GM21367 (cell line): ENCODE data around the gene NR4A1.

Experiments
- ATAC-seq: cut with Tn5 transposase; IDR thresholded peaks from one replicate; pipeline ENCODE4 v1.9.1; 2021; ENCODE audit not compliant: unreplicated experiment

The NR4A1 gene

DNA sequence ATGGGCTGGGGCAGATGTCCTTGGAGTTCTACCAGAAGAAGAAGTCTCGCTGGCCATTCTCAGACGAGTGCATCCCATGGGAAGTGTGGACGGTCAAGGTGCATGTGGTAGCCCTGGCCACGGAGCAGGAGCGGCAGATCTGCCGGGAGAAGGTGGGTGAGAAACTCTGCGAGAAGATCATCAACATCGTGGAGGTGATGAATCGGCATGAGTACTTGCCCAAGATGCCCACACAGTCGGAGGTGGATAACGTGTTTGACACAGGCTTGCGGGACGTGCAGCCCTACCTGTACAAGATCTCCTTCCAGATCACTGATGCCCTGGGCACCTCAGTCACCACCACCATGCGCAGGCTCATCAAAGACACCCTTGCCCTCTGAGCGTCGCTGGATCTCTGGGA lies 25.6 kb downstream of the NR4A1 start:
- no peak for ATAC-seq

DNA sequence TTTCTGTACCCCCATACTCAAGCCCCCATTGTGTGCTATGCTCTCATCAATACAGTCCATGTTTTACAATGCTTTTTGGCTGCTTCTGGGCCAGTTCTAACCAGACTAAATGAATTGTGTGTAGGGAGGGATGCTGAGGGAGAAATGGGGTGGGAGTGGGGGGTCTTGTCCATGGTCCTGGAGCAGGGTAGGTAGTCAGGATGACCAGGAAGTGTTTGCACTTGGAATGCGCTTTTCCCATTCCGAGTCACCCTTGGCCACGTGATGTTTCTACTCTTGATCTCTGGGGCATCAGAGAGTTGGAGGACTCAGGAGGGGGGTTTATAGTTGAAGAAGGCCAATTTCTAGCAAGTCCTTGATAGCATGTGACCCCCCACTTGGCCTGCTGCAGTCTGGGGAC lies 27.0 kb downstream of the NR4A1 start:
- no peak for ATAC-seq

DNA sequence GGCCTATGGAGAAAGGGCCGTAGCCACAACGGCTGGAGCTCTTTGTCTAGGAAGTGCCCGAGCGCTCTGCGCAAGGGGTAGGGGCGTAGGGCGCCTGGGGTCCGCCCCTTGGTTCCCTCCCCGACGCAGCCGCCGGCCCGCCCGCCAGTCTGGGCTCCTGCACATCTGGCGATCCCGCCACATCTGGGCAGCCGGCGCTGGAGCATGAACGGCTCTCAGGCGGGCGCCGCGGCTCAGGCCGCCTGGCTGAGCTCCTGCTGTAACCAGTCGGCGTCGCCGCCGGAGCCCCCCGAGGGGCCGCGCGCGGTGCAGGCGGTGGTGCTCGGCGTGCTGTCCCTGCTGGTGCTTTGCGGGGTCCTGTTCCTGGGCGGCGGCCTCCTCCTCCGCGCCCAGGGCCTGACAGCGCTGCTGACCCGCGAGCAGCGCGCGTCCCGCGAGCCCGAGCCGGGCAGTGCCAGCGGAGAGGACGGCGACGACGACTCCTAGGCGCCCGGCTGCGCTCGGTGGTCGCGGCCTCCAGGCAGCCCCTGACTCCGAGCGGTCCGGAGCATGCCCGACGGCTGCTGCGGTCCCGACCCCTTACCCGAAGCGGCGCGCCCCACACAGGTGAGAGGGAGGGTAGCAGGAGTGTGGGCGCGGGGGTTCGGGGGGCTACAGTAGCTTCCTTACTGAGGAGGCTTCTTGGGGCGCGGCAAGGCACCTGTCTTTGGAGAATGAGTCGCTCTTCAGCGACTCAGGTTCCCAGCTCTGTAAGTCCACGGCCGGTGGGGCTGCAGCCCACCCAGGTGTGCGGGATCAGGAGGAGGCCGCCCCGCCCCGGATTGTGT lies 28.5 kb downstream of the NR4A1 start, which contains the start of gene SMIM41:
Gene SMIM41, plus strand, starts transcription at position 129 of the 827 bp plus-strand sequence. Its CDS starts 76 bp downstream, at position 205.
- no peak for ATAC-seq

DNA sequence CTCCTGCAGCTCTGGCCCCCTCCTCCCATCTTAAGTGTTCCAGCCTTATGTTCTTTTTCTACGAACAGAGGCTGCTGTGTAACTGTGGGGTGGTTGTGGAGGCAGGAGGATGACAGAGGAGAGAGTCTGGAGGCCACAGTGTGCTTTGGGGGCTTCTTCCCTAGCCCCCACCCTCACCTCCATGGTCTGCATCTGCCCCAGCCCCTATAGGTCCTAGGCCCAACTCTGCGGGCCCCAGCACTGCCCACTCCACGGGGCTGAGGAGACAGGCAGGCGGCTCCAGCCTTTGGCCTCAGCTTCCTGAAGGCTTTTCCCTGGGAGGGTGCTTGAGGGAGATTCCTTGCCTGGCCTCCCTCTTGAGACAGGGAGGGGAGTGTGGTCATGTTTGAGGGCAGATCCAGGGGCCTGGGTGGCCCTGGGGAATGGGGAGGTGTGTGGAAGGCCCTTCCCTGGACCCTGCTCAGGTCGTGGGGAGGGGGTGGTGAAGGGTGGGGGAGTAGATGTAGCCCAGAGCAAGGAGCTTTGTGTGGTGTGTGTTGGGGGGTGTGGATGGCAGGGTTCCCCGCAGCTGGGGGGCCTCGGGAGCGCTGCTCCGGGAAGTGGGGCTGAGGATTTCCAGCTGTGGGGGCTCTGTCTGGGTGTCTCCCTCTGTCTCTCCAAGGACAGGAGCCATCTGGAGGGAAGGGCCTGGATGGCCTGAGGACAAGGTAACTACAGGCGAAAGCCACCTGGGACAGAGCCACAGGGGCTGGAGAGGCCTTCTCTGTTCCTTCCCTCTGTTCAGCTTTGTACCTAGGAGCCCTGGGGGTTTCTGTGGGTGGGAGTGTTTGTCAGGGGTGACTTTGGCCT lies 29.4 kb downstream of the NR4A1 start:
- ATAC-seq = no peak

DNA sequence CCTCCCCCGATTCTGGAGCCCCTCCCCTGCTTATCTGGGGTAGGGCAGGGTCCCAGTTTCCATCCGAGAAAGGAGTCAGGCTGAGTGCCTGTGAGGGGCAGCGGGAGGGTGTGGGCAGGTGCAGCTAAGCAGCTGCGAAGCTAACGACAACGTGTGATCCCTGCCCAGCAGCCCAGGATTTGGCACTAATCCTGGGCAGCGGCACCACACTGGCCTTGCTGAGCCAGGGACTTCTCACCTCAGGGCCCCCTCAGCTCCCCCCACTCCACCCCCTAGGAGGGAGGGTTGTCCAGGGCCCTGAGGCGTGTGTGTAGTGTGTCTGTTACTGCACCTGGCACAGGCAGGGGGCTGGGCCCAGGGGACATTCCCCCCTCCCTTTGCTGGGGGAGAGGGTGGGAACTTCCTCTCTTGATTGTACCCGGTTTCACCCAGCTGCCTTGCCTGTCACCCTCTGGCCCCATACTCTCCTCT lies 30.1 kb downstream of the NR4A1 start:
- ATAC-seq = no peak

DNA sequence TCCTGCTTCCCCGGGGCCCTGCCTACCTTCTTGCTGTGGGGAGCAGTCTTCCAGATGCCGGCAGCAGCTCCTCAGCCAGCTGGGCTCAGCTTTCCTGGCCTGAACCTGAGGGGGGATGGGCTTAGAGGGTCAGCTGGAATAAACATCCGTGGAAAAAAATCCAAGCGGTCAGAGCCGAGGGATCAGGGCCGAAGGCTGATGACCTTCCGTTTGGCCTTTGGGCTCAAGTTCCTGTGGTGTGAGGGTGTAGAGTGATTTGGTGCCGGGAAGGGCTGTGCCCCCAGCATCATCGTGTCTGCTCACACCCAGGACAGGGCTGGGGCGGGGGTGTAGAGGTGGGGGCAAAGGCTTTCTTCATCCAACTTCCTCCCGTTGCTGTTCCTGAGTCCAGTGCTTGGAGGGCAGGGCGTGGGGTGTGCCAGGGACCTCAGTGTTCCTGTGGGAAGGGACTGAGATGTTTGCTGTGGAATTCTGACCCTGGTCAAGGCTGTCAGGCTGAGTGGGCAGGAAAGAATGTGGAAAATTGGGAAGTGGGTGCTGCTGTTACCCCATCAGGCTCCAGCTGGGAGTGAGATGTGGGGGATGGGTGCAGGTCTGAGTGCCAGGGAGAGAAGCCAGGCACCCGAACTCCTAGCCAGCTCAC lies 30.9 kb downstream of the NR4A1 start:
- ATAC-seq = no peak

DNA sequence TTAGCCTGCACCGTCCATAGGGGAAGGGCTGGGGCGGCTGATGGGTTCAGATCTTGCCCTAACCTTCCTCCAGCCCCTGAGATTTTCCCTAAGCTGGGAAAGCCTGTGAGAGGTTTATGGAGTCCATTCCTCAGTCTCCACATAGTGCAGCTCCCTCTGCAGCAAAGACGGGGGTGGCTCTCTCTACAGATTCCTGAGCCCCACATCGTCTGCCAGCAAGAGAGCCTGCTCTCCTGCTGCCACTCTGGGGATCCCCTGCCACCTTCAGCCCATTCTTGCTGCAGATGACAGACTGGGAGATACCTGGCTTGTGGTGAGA lies 31.4 kb downstream of the NR4A1 start:
- no peak for ATAC-seq

DNA sequence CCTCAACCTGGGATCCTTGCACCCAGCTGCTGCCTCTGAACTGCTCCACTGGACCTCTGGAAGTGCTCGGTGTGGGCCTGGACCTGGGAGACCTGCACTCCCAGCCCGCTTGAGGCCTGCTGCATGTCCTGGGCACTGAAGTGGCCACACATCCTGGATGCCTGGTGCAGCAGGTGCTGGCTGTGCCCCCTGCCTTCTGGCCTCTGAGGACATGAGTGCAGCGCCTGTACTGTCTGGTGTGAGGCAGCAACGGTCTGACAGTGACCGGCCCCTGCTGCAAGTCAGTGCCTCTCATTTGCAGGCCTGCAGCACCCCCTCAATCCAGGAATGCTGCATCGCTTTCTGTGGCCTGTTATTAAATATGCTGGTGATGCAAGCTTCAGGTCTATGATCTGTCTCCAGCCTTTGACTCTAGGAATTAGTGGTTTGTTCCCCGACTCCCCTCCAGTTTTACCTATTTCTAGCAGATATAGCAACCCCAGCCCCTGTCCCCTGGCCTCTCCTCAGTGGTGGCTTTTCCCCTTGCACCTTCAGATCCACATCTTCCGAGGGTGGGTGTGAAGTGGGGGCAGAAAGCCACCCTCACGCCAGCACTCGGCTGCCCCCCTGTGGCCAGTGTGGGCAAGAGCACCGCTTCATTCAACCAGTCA lies 31.9 kb downstream of the NR4A1 start:
- ATAC-seq = no peak

DNA sequence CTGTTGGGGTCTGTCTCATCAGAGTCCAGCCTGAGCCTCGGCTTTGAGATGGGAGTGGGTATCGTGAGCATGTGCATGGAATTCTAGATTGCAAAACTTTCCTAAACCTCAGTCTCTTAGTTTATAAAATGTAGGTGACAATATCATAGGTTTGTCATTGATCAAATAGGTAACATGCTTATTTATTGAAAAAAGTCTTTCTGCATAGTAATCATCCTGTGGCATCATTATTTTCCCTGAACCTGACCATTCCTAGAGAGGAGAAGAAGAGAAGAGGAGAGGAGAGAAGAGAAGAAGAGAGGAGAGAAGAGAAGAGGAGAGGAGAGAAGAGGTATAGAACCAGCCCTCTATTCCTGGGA lies 32.4 kb downstream of the NR4A1 start:
- no peak for ATAC-seq

DNA sequence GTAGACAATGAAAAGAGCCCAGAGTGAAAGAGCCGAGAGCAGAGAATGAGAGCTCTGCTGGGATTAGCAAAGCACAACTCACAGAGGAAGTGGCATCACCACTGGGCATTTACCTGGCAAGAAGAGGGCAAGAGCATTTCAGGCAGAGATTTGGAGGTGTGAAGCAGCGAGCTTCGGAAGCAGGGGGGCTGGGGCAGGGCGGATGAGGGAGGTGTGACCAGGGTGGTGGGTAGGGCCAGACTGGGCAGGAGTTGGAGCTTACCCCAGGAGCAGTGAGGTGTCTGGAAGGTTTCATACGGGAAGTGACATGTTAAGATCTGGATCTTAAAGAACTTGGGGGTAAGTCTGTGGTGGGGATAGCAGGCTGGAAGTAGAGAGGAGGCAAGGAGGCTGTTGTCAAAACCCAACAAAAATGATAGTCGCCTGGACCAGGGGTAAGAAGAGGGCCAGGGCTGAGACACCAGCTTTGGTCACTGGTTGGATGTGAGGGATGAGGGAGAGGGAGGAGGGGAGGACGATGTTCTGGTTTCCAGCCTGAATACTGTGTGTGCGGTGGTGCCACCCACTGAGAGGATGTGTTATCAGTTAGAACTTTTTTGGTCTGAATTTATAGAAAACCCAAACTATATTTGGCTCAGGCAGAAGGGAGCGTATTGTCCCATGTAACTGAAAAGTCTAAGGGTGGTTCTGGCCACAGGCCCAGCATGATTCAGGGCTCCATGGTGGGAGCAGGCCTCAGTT lies 33.4 kb downstream of the NR4A1 start:
- ATAC-seq = no peak

DNA sequence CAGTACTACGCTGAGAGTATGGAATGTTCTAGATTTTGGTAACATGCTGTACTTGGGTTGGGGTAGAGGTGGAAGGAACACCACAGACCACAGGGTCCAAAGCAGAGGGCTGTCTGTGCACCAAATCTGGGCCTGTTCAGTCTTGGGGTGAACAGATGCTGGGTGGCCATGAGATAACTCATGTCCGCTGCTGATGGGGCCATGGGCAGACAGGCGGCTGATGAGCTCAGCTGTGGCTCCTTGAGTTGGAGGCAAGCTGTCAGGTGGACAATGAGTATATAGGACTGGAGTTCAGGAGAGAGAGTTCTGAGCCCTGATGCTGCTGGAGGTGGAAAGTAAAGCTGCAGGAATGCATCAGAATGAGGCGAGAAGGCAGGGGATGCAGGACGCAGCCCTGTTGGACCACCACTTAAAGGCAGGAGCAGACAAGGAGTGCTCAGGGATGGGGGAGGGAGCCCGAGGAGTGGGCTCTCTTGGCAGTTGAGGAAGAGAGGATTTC lies 34.5 kb downstream of the NR4A1 start:
- no peak for ATAC-seq

DNA sequence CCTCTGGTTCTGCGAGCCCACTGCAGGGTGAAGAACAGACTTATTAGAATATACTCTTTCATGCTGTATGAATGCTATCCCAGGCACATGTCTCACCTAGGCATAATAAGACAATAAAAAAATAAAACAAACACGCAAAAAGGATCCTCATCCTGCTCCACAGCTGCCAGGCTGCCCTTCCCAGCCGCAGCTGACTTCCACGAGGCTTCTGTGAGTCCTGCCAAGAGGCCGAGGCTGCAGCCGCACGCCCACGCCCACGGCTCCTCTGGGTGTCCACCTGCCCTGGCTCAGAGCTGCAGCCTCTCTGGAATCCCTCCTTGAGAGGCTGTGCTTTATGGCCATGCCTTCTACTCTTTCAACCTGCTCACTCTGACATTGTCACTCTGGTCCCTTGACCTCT lies 35.1 kb downstream of the NR4A1 start:
- no peak for ATAC-seq

DNA sequence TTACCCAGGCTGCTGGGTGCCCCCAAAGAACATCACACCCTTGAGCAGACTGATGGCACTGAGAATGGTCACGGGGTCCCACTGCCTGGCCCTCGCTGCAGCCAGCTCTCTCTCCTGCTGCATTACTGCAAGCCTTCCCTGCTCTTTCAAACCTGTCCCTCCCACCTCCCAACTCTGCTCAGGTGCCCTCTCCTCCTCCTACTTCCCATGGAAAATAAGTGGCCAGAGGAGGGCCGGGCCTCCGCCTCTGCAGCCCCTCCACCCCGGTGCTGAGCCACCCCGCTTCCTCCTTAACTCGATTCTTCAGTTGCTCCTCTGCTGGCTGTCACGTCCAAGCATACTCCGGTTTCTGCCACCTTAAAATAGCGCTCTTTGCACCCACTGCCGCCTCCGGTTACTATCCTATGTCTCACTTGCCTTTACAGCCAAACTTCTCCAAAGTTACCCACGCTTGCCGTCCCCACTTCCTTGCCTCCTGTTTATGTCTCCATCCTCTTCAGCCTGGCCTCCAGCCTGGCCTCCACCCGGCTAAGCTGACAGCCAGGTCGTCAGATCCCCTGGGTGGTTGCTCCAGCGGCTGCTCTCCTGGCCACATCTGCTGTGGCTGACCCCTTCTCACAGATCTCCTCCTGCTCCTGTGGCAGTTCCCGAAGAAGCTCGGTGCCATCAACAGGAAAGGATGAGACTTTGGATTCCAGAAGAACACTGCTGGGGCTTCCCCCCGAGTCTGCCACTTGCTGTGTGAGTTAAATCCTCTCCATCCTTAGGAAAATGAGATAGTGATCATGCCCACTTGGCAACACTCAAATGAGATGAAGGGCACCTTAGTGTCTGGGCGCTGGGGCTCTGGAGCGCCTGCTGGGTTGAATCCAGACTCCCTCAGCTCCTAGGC lies 35.9 kb downstream of the NR4A1 start:
- ATAC-seq = no peak

DNA sequence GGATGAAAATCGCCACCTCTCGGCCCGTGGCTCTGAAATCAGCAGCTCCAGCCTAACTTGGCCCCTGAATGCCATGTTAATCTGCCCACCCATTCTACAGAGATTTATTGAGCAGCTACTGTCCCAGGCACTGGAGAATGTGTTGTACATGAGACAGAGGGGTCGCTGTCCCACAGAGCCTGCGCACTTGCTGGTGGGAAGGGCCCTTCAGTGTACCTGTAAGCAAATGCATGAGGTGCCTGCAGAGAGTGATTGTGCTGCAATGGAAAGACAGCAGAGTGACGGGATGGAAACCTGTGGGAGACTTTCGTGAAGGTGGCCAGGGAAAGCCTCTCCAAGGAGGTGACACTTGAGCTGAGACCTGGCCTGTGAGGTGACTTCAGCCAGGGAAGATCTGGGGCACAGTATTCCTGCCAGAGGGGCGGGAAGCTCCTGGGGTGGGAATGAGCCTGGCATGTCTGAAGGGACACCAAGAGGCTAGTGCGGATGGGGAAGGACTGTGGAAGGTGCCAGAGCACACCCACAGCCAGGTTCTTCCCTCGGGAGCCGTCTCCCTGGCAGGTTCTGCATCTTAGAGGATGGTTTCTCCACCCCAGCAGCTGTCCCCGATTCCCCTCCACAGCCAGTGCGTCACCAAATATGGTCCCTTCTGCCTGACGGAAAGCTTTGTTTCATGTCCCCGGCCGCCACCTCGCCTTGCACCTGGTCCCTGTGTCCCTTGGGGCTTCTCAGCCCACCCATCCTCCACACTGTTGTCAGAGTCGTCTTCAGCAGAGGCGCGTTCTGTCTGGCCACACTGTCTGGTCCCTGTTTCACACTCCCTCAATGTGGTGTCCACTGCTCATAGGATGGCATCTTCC lies 36.9 kb downstream of the NR4A1 start:
- no peak for ATAC-seq

DNA sequence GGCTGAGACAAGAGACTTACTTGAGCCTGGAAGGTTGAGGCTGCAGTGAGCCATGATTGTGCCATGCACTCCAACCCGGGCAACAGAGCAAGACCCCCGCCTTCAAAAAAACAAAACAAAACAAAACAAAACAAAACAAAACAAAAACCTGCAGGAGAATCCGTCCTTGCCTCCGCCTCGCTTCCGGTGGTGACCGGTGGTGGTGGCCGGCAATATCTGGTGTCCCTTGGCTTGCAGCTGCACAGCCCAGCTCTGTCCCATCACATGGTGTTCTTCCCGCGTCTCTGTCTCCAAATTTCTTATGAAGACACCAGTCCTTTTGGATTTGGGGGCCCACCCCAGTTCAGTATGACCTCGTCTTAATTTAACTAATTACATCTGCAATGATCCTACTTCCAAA lies 38.2 kb downstream of the NR4A1 start:
- no peak for ATAC-seq

DNA sequence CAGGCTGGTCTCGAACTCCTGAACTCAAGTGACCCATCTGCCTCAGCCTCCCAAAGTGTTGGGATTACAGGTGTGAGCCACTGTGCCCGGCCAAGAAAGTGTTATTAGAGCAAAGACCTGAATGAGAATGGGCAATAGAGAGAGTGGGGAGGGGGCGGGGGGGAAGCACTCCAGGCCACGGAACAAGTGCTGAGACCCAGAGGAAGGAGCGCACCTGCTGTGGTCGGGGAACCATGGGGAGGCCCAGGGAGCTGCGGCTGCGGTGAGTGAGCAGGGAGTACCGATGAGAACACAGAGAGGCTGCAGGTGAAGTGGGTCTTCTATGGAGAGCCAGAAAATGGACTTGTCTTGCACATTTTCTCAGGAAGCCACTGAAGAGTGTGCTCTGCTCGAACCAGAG lies 39.0 kb downstream of the NR4A1 start:
- no peak for ATAC-seq

DNA sequence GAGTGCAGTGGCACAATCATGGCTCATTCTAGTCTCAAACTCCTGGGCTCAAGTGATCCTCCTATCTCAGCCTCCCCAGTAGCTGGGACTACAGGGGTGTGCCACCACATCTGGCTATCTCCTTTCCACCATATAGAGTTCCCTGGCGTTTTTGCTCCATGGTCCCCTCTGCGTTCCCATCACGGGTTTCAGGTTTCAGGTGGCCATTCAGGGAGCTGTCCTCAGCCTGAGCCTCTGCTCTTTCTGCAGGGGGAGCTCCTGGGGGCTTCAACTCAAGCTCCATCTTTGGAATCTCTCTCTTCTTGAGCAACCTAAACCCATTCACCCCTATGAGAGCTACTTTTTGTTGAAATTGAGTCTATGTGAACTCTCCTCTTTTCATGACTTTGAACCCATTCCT lies 39.8 kb downstream of the NR4A1 start:
- no peak for ATAC-seq

DNA sequence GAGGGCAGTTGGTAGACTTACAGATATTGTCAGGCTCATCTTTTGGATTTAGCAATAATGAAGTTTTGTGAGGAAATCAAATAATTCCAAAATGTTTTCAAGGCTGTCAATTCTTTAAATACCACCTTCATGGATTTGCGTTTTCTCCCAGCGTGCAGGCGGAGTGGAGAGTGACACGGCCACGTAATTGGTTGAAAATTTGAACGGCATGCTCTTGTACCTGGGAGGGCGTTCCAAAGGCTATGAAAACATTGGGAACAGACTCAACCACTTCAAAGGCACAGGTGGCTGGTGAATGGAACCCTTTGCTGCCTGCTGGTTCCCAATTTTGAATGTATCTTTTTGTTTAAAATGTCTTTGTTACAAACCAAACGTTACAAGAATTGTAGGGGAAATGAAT lies 40.6 kb downstream of the NR4A1 start:
- no peak for ATAC-seq
